ENCODE data around the gene EIF2B4. TPM values are rescaled to one million over a fixed set of nuclear protein-coding genes. Genes with fewer than 3 reads are reported as not detected.

The EIF2B4 gene
- total and polyA plus RNA-seq, 2 of the 13 experiments (the other 11 are each of a cell fraction or from before 2014, with no cell fraction given), result 91.5 to 96.4 TPM

DNA sequence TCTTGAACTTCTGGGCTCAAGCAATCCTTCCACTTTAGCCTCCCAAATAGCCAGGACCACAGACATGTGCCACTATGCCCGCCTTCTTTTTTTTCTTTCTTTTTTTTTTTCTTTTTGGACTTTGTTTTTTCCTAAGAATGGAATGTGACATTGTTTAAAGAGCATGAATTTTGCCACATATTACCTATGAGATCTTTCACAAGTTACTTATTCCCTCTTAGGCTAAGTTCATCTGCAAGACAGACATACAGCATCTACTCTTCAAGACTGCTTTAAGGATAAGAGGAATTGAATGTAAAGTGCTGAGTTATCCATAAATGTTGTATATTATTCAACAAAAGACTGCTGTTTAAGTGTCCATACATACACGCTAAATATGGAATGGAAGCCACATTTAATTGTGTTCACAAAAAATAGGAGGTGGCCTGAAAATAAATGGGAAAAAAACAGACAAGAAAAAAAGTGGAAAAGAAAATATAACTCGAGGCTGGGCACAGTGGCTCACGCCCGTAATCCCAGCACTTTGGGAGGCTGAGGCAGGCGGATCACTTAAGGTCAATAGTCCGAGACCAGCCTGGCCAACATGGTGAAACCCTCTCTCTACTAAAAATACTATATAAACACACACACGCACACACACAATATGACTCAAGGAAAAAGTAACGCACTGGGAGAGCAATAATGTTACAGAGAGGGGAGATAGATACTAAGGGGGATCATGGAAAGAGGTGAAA, 42.4 kb upstream of the EIF2B4 start:
- ATAC-seq (no peak), FAIRE-seq (no peak), DNase-seq (ENCODE audit: low spot score) (peak; percentile 71)
- peaks cover 16% of the 10 kb centered on the region for H3K79me2 ChIP-seq (ENCODE audit: insufficient read depth, low read length)
- H2AFZ ChIP-seq (ENCODE audit: low read length), result peak overlapping the region; percentile 67
- H3K4me3 ChIP-seq (replicated peaks in 1 of 3; ENCODE audit: insufficient read depth in 1 of 3, low read depth in 2 of 3, low read length in 3 of 3), result peak overlapping the region in 2 of 3 experiments; percentile 38 to 52; a peak in 5 of 6 replicates
- BruUV-seq (replicated peaks), result no TSS peak
- WGBS (ENCODE audit: low lambda C conversion rate), result 5% methylated on average over 9 of the region's 9 CpGs
- no peaks in the 10 kb centered on the region for H3K36me3 ChIP-seq (replicated peaks in 1 of 2; ENCODE audit: control insufficient read depth in 1 of 2, insufficient read depth in 2 of 2, low read length in 2 of 2)
- POLR2A ChIA-PET, result interaction anchor here (0.8 kb wide), 1 partner anchor 16 kb away, joined by 3 read pairs; the partner anchor contains the start of gene NRBP1
- H3K27ac ChIP-seq (ENCODE audit: extremely low read length, insufficient read depth, low read length), result peak overlapping the region; percentile 75
- H3K27me3 ChIP-seq (ENCODE audit: control insufficient read depth in 1 of 2, insufficient read depth in 2 of 2, low read length in 2 of 2), result no peaks in the 10 kb centered on the region; a peak in 1 of 5 replicates
- H3K9me3 ChIP-seq (ENCODE audit: low read length), result no peaks in the 10 kb centered on the region
- intact Hi-C loops (cut with micrococcal nuclease; ENCODE audit: unreplicated experiment), result no loop called here
- H3K4me1 ChIP-seq (ENCODE audit: insufficient read depth, low read length), result peaks cover 49% of the 10 kb centered on the region
- H3K4me2 ChIP-seq (ENCODE audit: low read depth, low read length), result peak overlapping the region; percentile 77
- H4K20me1 ChIP-seq (ENCODE audit: insufficient read depth, low read length), result 0 out of 2 replicates have a peak, but pooled peaks cover 6% of the 10 kb centered on the region
- in situ Hi-C loops (cut with HindIII; ENCODE audit: extremely low pct_ligation_motif_present, low pct_unique_long_range_greater_than_20kb), result no loop called here
- H3K9ac ChIP-seq (ENCODE audit: insufficient read depth, low read depth, low read length), result peak overlapping the region; percentile 42
- CTCF ChIA-PET (ENCODE audit: low intra/inter-chr PET ratio, low total read pairs), result no interaction called here
- TF ChIP-seq ZMYM3 (CRISPR knock-in tag; IDR thresholded peaks at IDR 0.05) (0 out of 2 replicates have a peak, but pooled peaks have one; percentile 5), SOX6 (IDR thresholded peaks at IDR 0.05) (no peak), SOX6 (CRISPR knock-in tag; IDR thresholded peaks at IDR 0.05) (peak; percentile 13; the same call in 1 of the 2 replicates), ZNF121 (CRISPR knock-in tag; IDR thresholded peaks at IDR 0.05) (0 out of 2 replicates have a peak, but pooled peaks have one; percentile 39), LCORL (IDR thresholded peaks at IDR 0.05) (peak; percentile 68), LCORL (CRISPR knock-in tag; IDR thresholded peaks at IDR 0.05) (no peak), RAD21 (CRISPR knock-in tag; IDR thresholded peaks at IDR 0.05) (peak; percentile 8; the same call in 1 of the 2 replicates), CHD4 (IDR thresholded peaks at IDR 0.05; ENCODE audit: borderline replicate concordance, low read length) (peak; percentile 86; the same call in 1 of the 2 replicates), ZNF670 (CRISPR knock-in tag; IDR thresholded peaks at IDR 0.05; ENCODE audit: borderline replicate concordance) (peak; percentile 48; the same call in 1 of the 2 replicates), NCOR1 (IDR thresholded peaks at IDR 0.05; ENCODE audit: borderline replicate concordance, low read length) (peak; percentile 82), YEATS4 (CRISPR knock-in tag; IDR thresholded peaks at IDR 0.05; ENCODE audit: borderline replicate concordance) (0 out of 2 replicates have a peak, but pooled peaks have one; percentile 54), ZNF441 (CRISPR knock-in tag; IDR thresholded peaks at IDR 0.05; ENCODE audit: borderline replicate concordance) (0 out of 2 replicates have a peak, but pooled peaks have one; percentile 31), ZNF614 (CRISPR knock-in tag; IDR thresholded peaks at IDR 0.05; ENCODE audit: borderline replicate concordance) (peak; percentile 62; the same call in 1 of the 2 replicates), HNF4A (CRISPR knock-in tag; IDR thresholded peaks at IDR 0.05) (peak; percentile 67; the same call in 1 of the 2 replicates), ATF7 (IDR thresholded peaks at IDR 0.05) (0 out of 2 replicates have a peak, but pooled peaks have one; percentile 12), ATF7 (CRISPR knock-in tag; IDR thresholded peaks at IDR 0.05) (no peak), ISL2 (CRISPR knock-in tag; IDR thresholded peaks at IDR 0.05) (no peak), FOXA1 (IDR thresholded peaks at IDR 0.05) (peak; percentile 69), FOXA1 (CRISPR knock-in tag; IDR thresholded peaks at IDR 0.05) (peak; percentile 68)
- TF ChIP-seq, protein P1, sequence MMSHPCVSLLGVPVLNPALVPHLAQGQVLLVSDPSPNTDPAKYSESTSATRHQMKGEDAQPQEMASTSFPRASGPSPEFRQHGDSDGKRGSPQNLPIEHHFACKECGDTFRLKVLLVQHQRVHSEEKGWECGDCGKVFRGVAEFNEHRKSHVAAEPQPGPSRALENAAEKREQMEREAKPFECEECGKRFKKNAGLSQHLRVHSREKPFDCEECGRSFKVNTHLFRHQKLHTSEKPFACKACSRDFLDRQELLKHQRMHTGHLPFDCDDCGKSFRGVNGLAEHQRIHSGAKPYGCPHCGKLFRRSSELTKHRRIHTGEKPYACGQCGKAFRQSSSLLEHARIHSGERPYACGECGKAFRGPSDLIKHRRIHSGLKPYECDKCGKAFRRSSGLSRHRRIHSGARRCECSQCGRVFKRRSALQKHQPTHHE (CRISPR knock-in tag; IDR thresholded peaks at IDR 0.05; ENCODE audit: borderline replicate concordance), result no peak
- TF ChIP-seq, protein P2, sequence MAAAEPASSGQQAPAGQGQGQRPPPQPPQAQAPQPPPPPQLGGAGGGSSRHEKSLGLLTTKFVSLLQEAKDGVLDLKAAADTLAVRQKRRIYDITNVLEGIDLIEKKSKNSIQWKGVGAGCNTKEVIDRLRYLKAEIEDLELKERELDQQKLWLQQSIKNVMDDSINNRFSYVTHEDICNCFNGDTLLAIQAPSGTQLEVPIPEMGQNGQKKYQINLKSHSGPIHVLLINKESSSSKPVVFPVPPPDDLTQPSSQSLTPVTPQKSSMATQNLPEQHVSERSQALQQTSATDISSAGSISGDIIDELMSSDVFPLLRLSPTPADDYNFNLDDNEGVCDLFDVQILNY (CRISPR knock-in tag; conservative IDR thresholded peaks at IDR 0.05), result no peak
- TF ChIP-seq, protein P3, sequence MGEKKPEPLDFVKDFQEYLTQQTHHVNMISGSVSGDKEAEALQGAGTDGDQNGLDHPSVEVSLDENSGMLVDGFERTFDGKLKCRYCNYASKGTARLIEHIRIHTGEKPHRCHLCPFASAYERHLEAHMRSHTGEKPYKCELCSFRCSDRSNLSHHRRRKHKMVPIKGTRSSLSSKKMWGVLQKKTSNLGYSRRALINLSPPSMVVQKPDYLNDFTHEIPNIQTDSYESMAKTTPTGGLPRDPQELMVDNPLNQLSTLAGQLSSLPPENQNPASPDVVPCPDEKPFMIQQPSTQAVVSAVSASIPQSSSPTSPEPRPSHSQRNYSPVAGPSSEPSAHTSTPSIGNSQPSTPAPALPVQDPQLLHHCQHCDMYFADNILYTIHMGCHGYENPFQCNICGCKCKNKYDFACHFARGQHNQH (CRISPR knock-in tag; IDR thresholded peaks at IDR 0.05), result peak; percentile 45; the same call in 1 of the 2 replicates
